Trophoblast cell (in vitro differentiated cells and primary cell): ENCODE results near the gene TXNDC5.

Source experiments
- DNase-seq, 2 donors: peaks; one replicate each; pipeline ENCODE4 v3.0.0-alpha.2; 2016
- H2AFZ ChIP-seq: 2 replicates; pipeline ENCODE4 v1.6.1; 2013; ENCODE audit warnings: low read length, moderate library complexity, mild to moderate bottlenecking; ENCODE audit not compliant: insufficient read depth, poor library complexity
- H2AK5ac ChIP-seq: 2 replicates; pipeline ENCODE4 v1.6.1; 2013; ENCODE audit warnings: mild to moderate bottlenecking, low read length
- H2BK120ac ChIP-seq: 2 replicates; pipeline ENCODE4 v1.6.1; 2013; ENCODE audit warnings: low read length, mild to moderate bottlenecking, moderate library complexity; ENCODE audit not compliant: insufficient read depth, poor library complexity
- H2BK12ac ChIP-seq: 2 replicates; pipeline ENCODE4 v1.6.1; 2013; ENCODE audit warnings: mild to moderate bottlenecking, low read length, moderate library complexity
- H2BK5ac ChIP-seq: 2 replicates; pipeline ENCODE4 v1.6.1; 2013; ENCODE audit warnings: low read length, low read depth, moderate library complexity, mild to moderate bottlenecking; ENCODE audit not compliant: poor library complexity
- H3K14ac ChIP-seq: 2 replicates; pipeline ENCODE4 v1.6.1; 2013; ENCODE audit warnings: mild to moderate bottlenecking, low read length
- H3K18ac ChIP-seq: 2 replicates; pipeline ENCODE4 v1.6.1; 2013; ENCODE audit warnings: mild to moderate bottlenecking, low read length
- H3K23ac ChIP-seq: 2 replicates; pipeline ENCODE4 v1.6.1; 2013; ENCODE audit warnings: low read length
- H3K27ac ChIP-seq: 2 replicates; pipeline ENCODE4 v1.5.1; 2013; ENCODE audit warnings: low read depth, mild to moderate bottlenecking, inconsistent platforms, low read length, moderate library complexity
- H3K27me3 ChIP-seq: 2 replicates; pipeline ENCODE4 v1.6.1; 2013; ENCODE audit warnings: inconsistent platforms, mild to moderate bottlenecking, low read length, moderate library complexity; ENCODE audit not compliant: insufficient read depth
- H3K36me3 ChIP-seq, 2 experiments: 1 replicate in 1 of 2; 2 replicates in 1 of 2; pipeline ENCODE4 v1.6.1; 2013; ENCODE audit warnings: low read length in 2 of 2, mild to moderate bottlenecking in 2 of 2, moderate library complexity in 1 of 2; ENCODE audit not compliant: insufficient read depth in 2 of 2, control insufficient read depth in 1 of 2
- H3K4ac ChIP-seq: 2 replicates; pipeline ENCODE4 v1.6.1; 2013; ENCODE audit warnings: low read depth, mild to moderate bottlenecking, low read length, moderate library complexity
- H3K4me1 ChIP-seq, 2 experiments: 1 replicate in 1 of 2; 2 replicates in 1 of 2; pipeline ENCODE4 v1.6.1; 2013; ENCODE audit warnings: low read length in 2 of 2, mild to moderate bottlenecking in 2 of 2, moderate library complexity in 1 of 2; ENCODE audit not compliant: insufficient read depth in 2 of 2, control insufficient read depth in 1 of 2
- H3K4me2 ChIP-seq: 2 replicates; pipeline ENCODE4 v1.6.1; 2013; ENCODE audit warnings: inconsistent platforms, mild to moderate bottlenecking, low read length, moderate library complexity
- H3K4me3 ChIP-seq: 2 replicates; pipeline ENCODE4 v1.5.1; 2013; ENCODE audit warnings: mild to moderate bottlenecking, low read depth, low read length, inconsistent platforms
- H3K79me1 ChIP-seq: one replicate; pipeline ENCODE4 v1.6.1; 2013; ENCODE audit warnings: low read length
- H3K79me2 ChIP-seq: 2 replicates; pipeline ENCODE4 v1.6.1; 2013; ENCODE audit warnings: low read length, mild to moderate bottlenecking; ENCODE audit not compliant: control insufficient read depth, insufficient read depth, poor library complexity
- H3K9ac ChIP-seq: 2 replicates; pipeline ENCODE4 v1.6.1; 2013; ENCODE audit warnings: mild to moderate bottlenecking, low read length
- H3K9me3 ChIP-seq: 2 replicates; pipeline ENCODE4 v1.6.1; 2013; ENCODE audit warnings: low read depth, mild to moderate bottlenecking, control low read depth, inconsistent platforms, low read length; ENCODE audit not compliant: insufficient read depth
- H4K12ac ChIP-seq: 2 replicates; pipeline ENCODE4 v1.6.1; 2013; ENCODE audit warnings: low read depth, mild to moderate bottlenecking, low read length, moderate library complexity
- H4K8ac ChIP-seq: 2 replicates; pipeline ENCODE4 v1.6.1; 2013; ENCODE audit warnings: low read depth, mild to moderate bottlenecking, low read length, moderate library complexity
- H4K91ac ChIP-seq: one replicate; pipeline ENCODE4 v1.6.1; 2013; ENCODE audit warnings: low read depth, mild to moderate bottlenecking, low read length, moderate library complexity
- WGBS: extraction: QIAGEN DNeasy Blood & Tissue Kit; methylation state at CpG from one replicate; pipeline ENCODE4 v1.1.7; 2013; ENCODE audit warnings: missing lambda C conversion rate; ENCODE audit not compliant: insufficient read length, insufficient coverage; ENCODE audit errors: extremely low coverage; 5-methylcytosine and 5-hydroxymethylcytosine counted together

The TXNDC5 gene

DNA sequence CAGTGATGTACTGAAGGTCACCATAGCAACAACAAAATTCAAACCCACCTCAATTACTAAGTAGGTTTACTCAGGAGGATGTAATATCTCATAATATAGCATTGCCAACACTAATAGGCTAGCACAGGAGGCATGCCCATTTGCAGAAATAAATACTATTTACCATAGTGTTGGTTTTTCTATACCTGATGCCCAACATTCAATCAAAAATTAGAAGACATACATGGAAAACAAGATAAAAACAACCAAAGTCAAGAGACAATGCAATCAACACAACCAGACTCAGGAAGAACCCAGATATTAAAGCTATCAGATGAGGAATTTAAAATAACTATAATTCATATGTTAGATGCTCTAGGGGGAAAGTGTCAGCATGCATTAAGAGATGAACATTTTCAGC is 14.3 kb upstream of the TXNDC5 start:
- Histone ChIP-seq H3K4ac (no peak overlapping the region), H3K27ac (no peak overlapping the region), H2AFZ (no peak overlapping the region), H4K91ac (no peak overlapping the region), H3K9me3 (peaks cover 5% of the 10 kb centered on the region), H3K14ac (no peak overlapping the region), H3K4me1 (peaks cover under 1 to 3% of the 10 kb centered on the region in 2 experiments), H2BK120ac (no peak overlapping the region), H2BK12ac (no peak overlapping the region), H3K9ac (no peak overlapping the region), H2BK5ac (no peak overlapping the region), H3K4me3 (no peak overlapping the region), H3K36me3 (no peaks in the 10 kb centered on the region), H4K8ac (no peak overlapping the region), H2AK5ac (no peak overlapping the region), H3K79me2 (no peaks in the 10 kb centered on the region), H3K79me1 (no peaks in the 10 kb centered on the region), H3K18ac (no peak overlapping the region), H3K27me3 (no peaks in the 10 kb centered on the region), H3K4me2 (no peak overlapping the region), H4K12ac (no peak overlapping the region), H3K23ac (no peak overlapping the region)
- DNase-seq = no peak

DNA sequence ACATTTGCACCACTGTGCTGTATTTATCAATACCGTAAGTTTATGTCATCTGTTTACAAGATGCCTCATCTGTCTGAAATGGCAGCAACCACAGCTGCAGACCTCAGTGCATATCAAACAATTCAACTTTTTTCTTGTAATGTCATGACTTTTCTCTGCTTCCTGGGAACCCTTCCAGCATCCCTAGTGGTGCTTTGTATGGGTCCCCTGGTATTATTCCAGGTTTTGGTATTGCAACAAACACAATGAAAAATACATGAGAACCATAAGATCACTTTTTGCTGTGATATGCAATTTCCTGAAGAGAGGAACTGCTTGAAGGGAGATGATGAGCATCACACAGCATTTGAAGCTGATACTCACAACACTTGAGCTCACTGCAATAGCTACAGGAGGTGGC is 12.0 kb upstream of the TXNDC5 start:
- H2AFZ ChIP-seq = no peak overlapping the region
- H3K14ac ChIP-seq = no peak overlapping the region

DNA sequence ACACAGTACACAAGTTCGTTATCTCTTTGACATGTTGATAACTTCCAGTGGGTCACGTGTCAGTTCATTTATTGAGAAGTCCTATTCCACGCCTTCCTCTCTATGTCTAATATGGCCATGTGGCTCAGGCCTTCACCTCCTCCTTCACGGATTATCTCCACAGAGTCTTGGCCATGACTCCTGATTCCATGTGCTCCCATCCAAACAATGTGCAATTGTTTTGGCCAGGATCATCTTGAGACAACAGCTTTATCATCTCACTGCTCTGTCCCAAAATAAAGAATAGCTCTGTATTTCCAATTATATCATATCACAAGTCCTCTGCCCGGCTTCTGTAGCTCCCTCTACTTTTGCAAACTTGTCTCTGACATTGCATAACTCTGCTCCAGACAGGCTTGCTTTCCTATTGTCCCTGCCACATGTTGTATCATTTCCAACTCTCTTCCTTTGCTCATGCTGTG is 11.1 kb upstream of the TXNDC5 start:
- no peaks in the 10 kb centered on the region for H3K36me3 ChIP-seq
- no peak overlapping the region for H4K8ac ChIP-seq
- no peak overlapping the region for H4K91ac ChIP-seq
- peaks cover 5% of the 10 kb centered on the region for H3K9me3 ChIP-seq
- H3K23ac ChIP-seq = no peak overlapping the region
- H3K27ac ChIP-seq = no peak overlapping the region
- no peak overlapping the region for H2AK5ac ChIP-seq
- H3K79me1 ChIP-seq = no peaks in the 10 kb centered on the region
- no peaks in the 10 kb centered on the region for H3K27me3 ChIP-seq
- no peak overlapping the region for H3K4ac ChIP-seq
- peaks cover 2 to 5% of the 10 kb centered on the region in 2 experiments for H3K4me1 ChIP-seq
- H3K4me3 ChIP-seq = no peak overlapping the region
- no peak for DNase-seq
- H2BK5ac ChIP-seq = no peak overlapping the region
- H4K12ac ChIP-seq = no peak overlapping the region
- H3K9ac ChIP-seq = no peak overlapping the region
- no peak overlapping the region for H2AFZ ChIP-seq
- H3K18ac ChIP-seq = no peak overlapping the region
- no peak overlapping the region for H2BK120ac ChIP-seq
- no peak overlapping the region for H2BK12ac ChIP-seq
- no peak overlapping the region for H3K14ac ChIP-seq
- H3K79me2 ChIP-seq = no peaks in the 10 kb centered on the region
- H3K4me2 ChIP-seq = no peak overlapping the region
- no CpG with 5 or more reads among the region's 5 CpGs for WGBS

More for the DNA sequence above, 12.0 kb upstream of the TXNDC5 start:
- H3K27ac ChIP-seq = no peak overlapping the region
- no peak overlapping the region for H3K4ac ChIP-seq
- H2BK12ac ChIP-seq = no peak overlapping the region
- no peak overlapping the region for H4K12ac ChIP-seq
- H4K91ac ChIP-seq = no peak overlapping the region
- no peak overlapping the region for H2BK120ac ChIP-seq
- H2BK5ac ChIP-seq = no peak overlapping the region
- H3K36me3 ChIP-seq = no peaks in the 10 kb centered on the region
- H2AK5ac ChIP-seq = no peak overlapping the region
- H3K79me2 ChIP-seq = no peaks in the 10 kb centered on the region
- no peak for DNase-seq
- no CpG with 5 or more reads among the region's 1 CpG for WGBS
- H3K23ac ChIP-seq = no peak overlapping the region
- no peak overlapping the region for H4K8ac ChIP-seq
- no peak overlapping the region for H3K9ac ChIP-seq
- peaks cover 5% of the 10 kb centered on the region for H3K9me3 ChIP-seq
- no peak overlapping the region for H3K18ac ChIP-seq
- no peaks in the 10 kb centered on the region for H3K27me3 ChIP-seq
- no peak overlapping the region for H3K4me3 ChIP-seq
- no peak overlapping the region for H3K4me2 ChIP-seq
- H3K4me1 ChIP-seq = peaks cover 2 to 5% of the 10 kb centered on the region in 2 experiments
- H3K79me1 ChIP-seq = no peaks in the 10 kb centered on the region

DNA sequence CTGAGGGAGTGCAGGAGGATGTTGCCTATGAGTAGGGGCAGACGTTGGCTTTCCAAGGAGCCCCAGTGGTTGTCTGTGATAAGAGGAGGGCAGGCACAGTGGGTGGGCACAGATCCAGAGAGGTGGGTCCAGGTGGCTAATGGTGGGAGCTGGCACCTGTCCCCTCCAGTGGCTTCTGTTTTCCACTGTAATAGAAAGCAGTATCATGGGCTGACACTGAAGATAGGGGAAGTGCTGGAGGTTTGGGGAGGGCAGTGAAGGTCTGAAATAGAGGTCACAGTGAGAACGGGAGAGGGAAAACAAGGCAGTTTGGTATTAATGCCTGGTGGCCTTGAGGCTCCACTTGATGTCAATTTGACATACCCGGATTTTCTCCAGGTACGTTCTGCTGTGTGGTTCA is 10.5 kb upstream of the TXNDC5 start:
- Histone ChIP-seq H3K27me3 (no peaks in the 10 kb centered on the region), H3K4me2 (no peak overlapping the region), H3K4me3 (no peak overlapping the region), H3K9me3 (peaks cover 5% of the 10 kb centered on the region), H4K12ac (no peak overlapping the region), H2BK120ac (no peak overlapping the region), H2BK12ac (no peak overlapping the region), H3K18ac (no peak overlapping the region), H4K91ac (no peak overlapping the region), H3K27ac (no peak overlapping the region), H2AFZ (no peak overlapping the region), H3K79me1 (no peaks in the 10 kb centered on the region), H3K23ac (no peak overlapping the region), H4K8ac (no peak overlapping the region), H3K36me3 (no peaks in the 10 kb centered on the region), H3K79me2 (no peaks in the 10 kb centered on the region), H3K4ac (no peak overlapping the region), H3K4me1 (peaks cover 2 to 5% of the 10 kb centered on the region in 2 experiments), H3K9ac (no peak overlapping the region), H2BK5ac (no peak overlapping the region), H2AK5ac (no peak overlapping the region), H3K14ac (no peak overlapping the region)
- WGBS = no CpG with 5 or more reads among the region's 4 CpGs
- DNase-seq = no peak
